Esophagus squamous epithelium (tissue), 5 donors: ENCODE results near the gene CORO1C. TPM values are rescaled to one million over a fixed set of nuclear protein-coding genes. Genes with fewer than 3 reads are reported as not detected.

Source experiments
- DNase-seq: peaks from one replicate; lab custom pipeline; 2025; lab: John Stamatoyannopoulos, UW
- H3K27ac ChIP-seq, 4 donors: fragments of 200-600 bp; sonication (generic); one replicate each; pipeline ENCODE4 v1.5.1; 2016 to 2019; ENCODE audit warnings: mild to moderate bottlenecking in 1 of 4
- H3K27me3 ChIP-seq, 4 donors: fragments of 200-600 bp; sonication (generic); 1 replicate in 3 of 4; 2 replicates in 1 of 4; pipeline versions ENCODE4 v1.5.1 to v1.6.0; 2017 to 2021; ENCODE audit warnings: antibody characterized with exemption in 1 of 4
- H3K36me3 ChIP-seq, 3 donors: fragments of 200-600 bp; sonication (generic); one replicate each; pipeline ENCODE4 v1.5.1; 2016 to 2019
- H3K4me1 ChIP-seq, 3 donors: fragments of 200-600 bp; sonication (generic); one replicate each; pipeline ENCODE4 v1.5.1; 2017 to 2019
- H3K4me3 ChIP-seq, 4 donors: fragments of 200-600 bp; sonication (generic); 1 replicate in 3 of 4; 2 replicates in 1 of 4; pipeline ENCODE4 v1.5.1; 2016 to 2019; ENCODE audit warnings: mild to moderate bottlenecking in 2 of 4, moderate library complexity in 1 of 4
- H3K9me3 ChIP-seq, 3 donors: fragments of 200-600 bp; sonication (generic); one replicate each; pipeline ENCODE4 v1.5.1; 2016 to 2019
- POLR2A ChIP-seq, 4 donors: fragments of 450-650 bp; IDR thresholded peaks; one replicate each; pipeline ENCODE4 v1.6.1; 2017; ENCODE audit warnings: antibody characterized with exemption in 4 of 4, mild to moderate bottlenecking in 4 of 4, moderate library complexity in 3 of 4
- WGBS, 2 donors: methylation state at CpG; one replicate each; pipeline ENCODE4 v1.1.5; 2018; 5-methylcytosine and 5-hydroxymethylcytosine counted together
- intact Hi-C: fragments of 100-400 bp; cut with DNase I; formaldehyde crosslinking; loops from one replicate; pipeline ENCODE4 v1.15.0; 2022
- small RNA-seq, 4 donors: library from RNA; depleted of rRNA; stranded (forward); fragments of <200 nt; gene quantifications; one replicate each; pipeline ENCODE3, GENCODE V24; 2016
- total RNA-seq, 4 donors: library from RNA; depleted of rRNA; stranded (reverse); fragments of >200 nt; gene quantifications; one replicate each; pipeline ENCODE4 v1.1.0, GENCODE V29; 2016
- TF ChIP-seq, protein P1 (sequence below), 6 experiments: fragments of 450-650 bp in 4 of 6; fragments of 200-600 bp in 2 of 6; sonication (generic) in 2 of 6; IDR thresholded peaks; one replicate each; pipeline ENCODE4 v1.5.1; 2016 to 2019; ENCODE audit warnings: antibody characterized with exemption in 6 of 6, mild to moderate bottlenecking in 4 of 6, moderate library complexity in 4 of 6
- donor health status: DM: yes; HTN: yes; CAD: no.

Gene CORO1C
- total RNA-seq, 4 donors from 2014 or later, result 67.2 to 142 (median 114) TPM

DNA sequence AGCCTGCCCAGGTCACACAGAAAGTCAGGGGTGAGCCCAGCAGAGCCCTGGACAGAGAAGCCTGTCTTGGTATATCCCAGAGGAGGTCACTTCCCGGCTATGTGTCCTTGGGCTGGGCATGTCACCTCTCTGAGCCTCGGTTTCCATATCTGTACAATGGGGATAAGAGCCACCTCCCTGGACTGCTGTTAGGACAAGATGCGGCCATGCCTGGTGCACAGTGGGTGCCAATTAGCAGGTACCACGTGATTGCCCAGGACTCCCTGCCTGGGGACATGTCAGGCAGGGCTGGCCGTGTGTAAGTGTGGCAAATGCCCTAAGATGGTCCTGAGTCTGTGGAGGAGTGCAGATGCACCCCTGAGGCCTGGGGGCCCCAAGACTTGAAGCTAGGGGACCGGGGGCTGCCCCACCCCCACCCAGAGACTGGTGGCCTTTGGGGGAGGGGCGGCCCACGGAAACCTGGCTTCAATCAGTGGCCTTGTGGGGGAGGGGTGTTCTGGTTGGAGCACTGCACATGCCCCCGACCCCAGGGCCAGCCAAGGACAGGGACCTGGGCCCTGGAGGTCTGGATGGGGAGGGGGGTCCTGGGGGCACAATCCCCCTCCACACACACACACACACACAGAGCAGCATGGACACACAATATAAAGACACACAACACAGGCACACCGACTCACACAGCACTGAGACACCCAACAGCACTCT lies 134.3 kb downstream of the CORO1C start:
- H3K9me3 ChIP-seq, result no peaks in the 10 kb centered on the region
- no peaks in the 10 kb centered on the region for H3K27me3 ChIP-seq
- intact Hi-C loops, result no loop called here
- no peak for TF ChIP-seq POLR2A (IDR thresholded peaks at IDR 0.05)
- TF ChIP-seq, protein P1, sequence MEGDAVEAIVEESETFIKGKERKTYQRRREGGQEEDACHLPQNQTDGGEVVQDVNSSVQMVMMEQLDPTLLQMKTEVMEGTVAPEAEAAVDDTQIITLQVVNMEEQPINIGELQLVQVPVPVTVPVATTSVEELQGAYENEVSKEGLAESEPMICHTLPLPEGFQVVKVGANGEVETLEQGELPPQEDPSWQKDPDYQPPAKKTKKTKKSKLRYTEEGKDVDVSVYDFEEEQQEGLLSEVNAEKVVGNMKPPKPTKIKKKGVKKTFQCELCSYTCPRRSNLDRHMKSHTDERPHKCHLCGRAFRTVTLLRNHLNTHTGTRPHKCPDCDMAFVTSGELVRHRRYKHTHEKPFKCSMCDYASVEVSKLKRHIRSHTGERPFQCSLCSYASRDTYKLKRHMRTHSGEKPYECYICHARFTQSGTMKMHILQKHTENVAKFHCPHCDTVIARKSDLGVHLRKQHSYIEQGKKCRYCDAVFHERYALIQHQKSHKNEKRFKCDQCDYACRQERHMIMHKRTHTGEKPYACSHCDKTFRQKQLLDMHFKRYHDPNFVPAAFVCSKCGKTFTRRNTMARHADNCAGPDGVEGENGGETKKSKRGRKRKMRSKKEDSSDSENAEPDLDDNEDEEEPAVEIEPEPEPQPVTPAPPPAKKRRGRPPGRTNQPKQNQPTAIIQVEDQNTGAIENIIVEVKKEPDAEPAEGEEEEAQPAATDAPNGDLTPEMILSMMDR (IDR thresholded peaks at IDR 0.05), result no peak
- H3K36me3 ChIP-seq, result no peaks in the 10 kb centered on the region
- peak overlapping the region in 3 of 4 donors; percentile 25 to 55 (median 36) for H3K4me3 ChIP-seq
- 60 to 68% methylated on average over 1 to 2 of the region's 10 CpGs for WGBS, 2 donors
- peaks cover 0 to 5% (median 0%) of the 10 kb centered on the region in 3 donors for H3K4me1 ChIP-seq
- peak overlapping the region in 1 of 4 donors; percentile 39 for H3K27ac ChIP-seq
- DNase-seq, result no peak

DNA sequence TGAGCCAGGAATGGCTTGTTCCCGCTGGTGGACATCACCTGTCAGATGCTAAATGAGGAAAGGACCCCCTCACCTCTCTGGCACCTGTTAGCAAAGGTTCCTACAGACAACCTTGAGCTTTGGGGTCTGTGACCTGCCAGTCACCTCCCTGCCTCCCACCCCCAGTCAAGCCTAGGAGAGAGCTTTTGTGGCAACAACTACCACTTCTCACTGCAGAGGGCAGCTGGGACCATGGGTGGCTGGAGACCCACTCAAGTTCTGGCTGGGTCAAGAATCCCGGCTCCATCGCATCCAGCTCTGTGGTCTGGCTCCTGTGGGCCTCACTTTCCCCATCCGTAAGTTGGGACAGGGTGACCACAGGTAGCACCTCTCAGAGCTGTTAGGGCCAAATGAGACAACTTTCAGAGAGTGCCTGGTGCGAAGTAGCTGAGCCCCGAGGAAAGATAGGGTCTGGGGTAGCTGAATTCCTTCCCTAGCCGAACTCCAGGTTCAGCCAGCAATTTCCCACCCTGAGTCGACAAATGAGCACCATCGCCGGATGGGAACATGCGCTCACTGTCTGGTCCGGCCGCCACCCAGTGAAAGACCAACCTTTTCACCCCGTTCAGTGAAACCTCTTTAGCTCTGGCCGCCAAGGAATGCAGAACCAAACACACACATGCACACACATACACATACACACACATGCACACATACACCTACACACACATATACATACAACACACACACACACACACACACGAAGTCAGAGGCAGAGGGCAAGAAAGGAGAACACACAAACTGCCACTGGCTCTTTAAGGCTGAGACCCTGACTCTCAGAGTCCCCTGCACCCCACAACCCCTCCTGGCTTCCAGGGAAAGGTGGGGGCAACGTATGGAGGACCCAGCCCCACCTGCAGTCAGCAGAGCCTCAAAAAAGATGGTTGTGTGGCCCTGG lies 135.3 kb downstream of the CORO1C start:
- peak overlapping the region in 1 of 4 donors; percentile 39 for H3K27ac ChIP-seq
- no peaks in the 10 kb centered on the region for H3K9me3 ChIP-seq
- intact Hi-C loops, result no loop called here
- peak overlapping the region in 2 of 4 donors; percentile 36 to 55 for H3K4me3 ChIP-seq
- WGBS, 2 donors, result 70 to 71% methylated on average over 13 to 17 of the region's 17 CpGs
- H3K36me3 ChIP-seq, result no peaks in the 10 kb centered on the region
- no peak for TF ChIP-seq POLR2A (IDR thresholded peaks at IDR 0.05)
- TF ChIP-seq, protein P1 (IDR thresholded peaks at IDR 0.05), result no peak
- peaks cover 0 to 5% (median 0%) of the 10 kb centered on the region in 3 donors for H3K4me1 ChIP-seq
- no peak for DNase-seq
- no peaks in the 10 kb centered on the region for H3K27me3 ChIP-seq

Small RNA genes lying within 50 kb of the gene (small RNA-seq; reads per million reads assigned to genes)
- 0 reads per million in 4 donors for gene AC087893.2
- 0 reads per million in 4 donors for gene RF00019
- gene RF00561, result 0 reads per million in 4 donors
- 0 reads per million in 4 donors for gene RNU7-169P

Other genes with a start within 250 kb of the CORO1C start
- 1 to 10 TPM; 1.6 to 4.0 (median 2.1) TPM for gene FICD, start 216.2 kb downstream of the CORO1C start, total RNA-seq
- gene SART3, start 170.3 kb downstream of the CORO1C start, total RNA-seq, result 10 to 100 TPM; 37.0 to 68.7 (median 48.2) TPM
- 100 to 1,000 TPM in 1 of 4 donors, 10 to 100 TPM in 3; 50.7 to 132 (median 85.3) TPM for gene ISCU, start 168.9 kb downstream of the CORO1C start, total RNA-seq
- gene TMEM119, start 133.4 kb downstream of the CORO1C start, total RNA-seq, result 1 to 10 TPM in 3 of 4 donors, under 1 TPM in 1; 0.08 to 4.8 (median 2.0) TPM
- gene SELPLG, start 97.6 kb downstream of the CORO1C start, total RNA-seq, result 10 to 100 TPM in 1 of 4 donors, 1 to 10 TPM in 3; 2.5 to 10.1 (median 5.6) TPM
- gene SSH1, start 126.1 kb upstream of the CORO1C start, total RNA-seq, result 10 to 100 TPM; 10.1 to 25.5 (median 12.6) TPM
- gene DAO, start 148.6 kb upstream of the CORO1C start, total RNA-seq, result not detected